C4-2B (cell line): ENCODE data around the gene AGBL1.

Experiments used
- H3K27ac ChIP-seq: fragments of 450-650 bp; 2 replicates; pipeline ENCODE4 v1.5.1; 2017
- ZFX ChIP-seq: fragments of 450-650 bp; IDR thresholded peaks from 2 replicates; pipeline ENCODE4 v1.6.1; 2017
- TF ChIP-seq, protein P1 (sequence below): fragments of 450-650 bp; conservative IDR thresholded peaks from 2 replicates; pipeline ENCODE4 v1.5.1; 2017; ENCODE audit warnings: mild to moderate bottlenecking

AGBL1 gene

DNA sequence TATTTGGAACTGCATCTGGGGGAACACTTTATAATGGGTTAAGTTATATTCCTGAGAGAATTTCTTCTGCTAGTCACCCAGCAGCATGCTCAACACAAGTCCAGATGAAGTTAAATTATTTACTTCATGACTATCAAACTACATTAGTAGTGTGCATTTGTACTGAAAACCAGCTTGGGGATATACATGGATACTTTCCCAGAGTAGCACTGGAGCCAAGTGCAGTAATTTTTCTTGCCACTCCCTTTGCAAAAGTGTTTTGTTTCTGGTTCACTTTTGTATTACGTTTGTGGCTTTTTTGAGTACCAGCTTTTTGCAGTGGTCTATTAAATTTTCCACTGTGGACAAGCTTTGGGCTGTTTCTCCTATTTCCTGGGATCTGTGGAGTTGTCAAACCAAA is 243.0 kb downstream of the AGBL1 start:
- H3K27ac ChIP-seq, result no peak overlapping the region
- TF ChIP-seq, protein P1, sequence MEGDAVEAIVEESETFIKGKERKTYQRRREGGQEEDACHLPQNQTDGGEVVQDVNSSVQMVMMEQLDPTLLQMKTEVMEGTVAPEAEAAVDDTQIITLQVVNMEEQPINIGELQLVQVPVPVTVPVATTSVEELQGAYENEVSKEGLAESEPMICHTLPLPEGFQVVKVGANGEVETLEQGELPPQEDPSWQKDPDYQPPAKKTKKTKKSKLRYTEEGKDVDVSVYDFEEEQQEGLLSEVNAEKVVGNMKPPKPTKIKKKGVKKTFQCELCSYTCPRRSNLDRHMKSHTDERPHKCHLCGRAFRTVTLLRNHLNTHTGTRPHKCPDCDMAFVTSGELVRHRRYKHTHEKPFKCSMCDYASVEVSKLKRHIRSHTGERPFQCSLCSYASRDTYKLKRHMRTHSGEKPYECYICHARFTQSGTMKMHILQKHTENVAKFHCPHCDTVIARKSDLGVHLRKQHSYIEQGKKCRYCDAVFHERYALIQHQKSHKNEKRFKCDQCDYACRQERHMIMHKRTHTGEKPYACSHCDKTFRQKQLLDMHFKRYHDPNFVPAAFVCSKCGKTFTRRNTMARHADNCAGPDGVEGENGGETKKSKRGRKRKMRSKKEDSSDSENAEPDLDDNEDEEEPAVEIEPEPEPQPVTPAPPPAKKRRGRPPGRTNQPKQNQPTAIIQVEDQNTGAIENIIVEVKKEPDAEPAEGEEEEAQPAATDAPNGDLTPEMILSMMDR, result no peak
- no peak for TF ChIP-seq ZFX

DNA sequence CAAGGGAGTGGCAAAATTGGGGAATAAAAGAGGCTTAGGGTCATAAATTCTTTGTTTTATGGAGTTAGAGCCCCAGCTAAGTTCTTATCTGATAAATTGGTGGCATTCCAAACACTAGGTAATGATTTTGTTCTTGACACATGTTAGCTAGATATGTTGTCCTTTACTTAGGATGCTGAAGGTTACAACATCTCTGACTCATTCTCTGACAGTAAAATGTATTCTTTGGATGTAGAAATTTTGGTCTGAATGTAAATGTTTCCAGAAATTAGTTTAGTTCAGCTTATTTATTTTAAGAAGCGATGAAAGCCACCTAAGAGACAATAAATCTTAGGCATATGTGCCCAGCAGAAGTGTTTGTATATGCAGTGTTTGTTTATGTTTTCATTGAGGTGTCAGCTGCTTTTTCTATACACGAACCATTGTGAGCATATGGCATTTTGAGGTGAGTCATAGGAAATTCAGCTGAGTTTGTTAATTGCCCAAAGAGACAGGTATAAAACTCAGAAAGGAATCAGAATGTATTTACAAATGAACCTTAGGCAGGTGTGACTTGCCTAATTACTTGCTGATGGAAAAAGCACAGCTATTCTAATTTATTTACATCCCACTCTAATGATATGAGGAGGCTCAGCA is 247.7 kb downstream of the AGBL1 start:
- no peak overlapping the region for H3K27ac ChIP-seq
- no peak for TF ChIP-seq ZFX
- TF ChIP-seq, protein P1, result no peak

DNA sequence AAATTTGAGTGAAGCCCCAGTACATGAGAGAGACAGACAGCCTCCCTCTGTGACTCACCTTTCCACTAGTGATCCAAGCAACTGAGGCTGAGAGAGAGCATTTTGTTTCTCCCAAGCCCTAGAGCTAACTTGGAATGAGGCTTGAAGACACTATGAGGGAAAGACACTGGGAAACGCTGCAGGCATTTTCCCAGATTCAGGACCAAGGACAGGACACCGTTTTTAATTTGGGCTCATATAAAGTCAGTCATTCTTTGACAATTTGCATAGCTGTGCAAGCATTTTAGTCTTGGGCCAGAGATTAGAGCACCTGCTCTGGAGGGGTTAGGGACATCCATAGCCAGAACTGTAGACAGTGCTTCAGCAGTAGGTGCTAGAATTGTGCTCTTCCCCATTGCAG is 249.0 kb downstream of the AGBL1 start:
- no peak overlapping the region for H3K27ac ChIP-seq

DNA sequence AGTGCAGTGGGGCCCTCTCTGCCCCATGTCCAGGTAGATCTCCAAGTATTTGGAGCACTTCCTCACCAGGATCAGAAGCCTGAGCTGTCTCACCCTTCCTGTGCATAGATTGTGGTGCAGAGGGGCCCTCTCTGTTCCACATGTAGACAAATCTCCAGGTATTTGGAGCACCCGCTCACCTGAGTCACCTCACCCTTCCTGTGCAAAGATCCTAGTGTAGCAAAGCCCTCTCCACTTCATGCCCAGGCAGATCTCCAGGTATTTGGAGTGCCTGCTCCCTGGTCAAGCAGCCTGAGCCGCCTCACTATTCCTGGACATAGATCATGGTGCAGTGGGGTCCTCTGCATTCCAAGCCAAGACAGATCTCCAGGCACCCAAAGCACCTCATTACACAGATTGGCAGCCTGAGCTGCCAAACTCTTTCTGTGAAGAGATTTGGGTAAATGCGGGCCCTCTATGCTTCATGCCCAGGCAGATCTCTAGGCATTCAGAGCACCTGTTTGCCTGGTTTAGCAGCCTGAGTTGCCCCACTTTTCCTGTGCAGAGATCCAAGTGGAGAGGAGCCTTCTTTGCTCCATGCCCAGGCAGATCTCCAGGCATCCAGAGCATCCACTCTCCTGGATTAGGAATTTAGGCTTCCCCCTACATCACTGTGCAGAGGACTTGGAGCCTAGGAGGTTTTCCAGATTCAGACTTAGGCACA is 249.8 kb downstream of the AGBL1 start:
- no peak overlapping the region for H3K27ac ChIP-seq
- TF ChIP-seq, protein P1, result no peak
- no peak for TF ChIP-seq ZFX

More for the DNA sequence above, 249.0 kb downstream of the AGBL1 start:
- no peak for TF ChIP-seq ZFX
- TF ChIP-seq, protein P1, result no peak

DNA sequence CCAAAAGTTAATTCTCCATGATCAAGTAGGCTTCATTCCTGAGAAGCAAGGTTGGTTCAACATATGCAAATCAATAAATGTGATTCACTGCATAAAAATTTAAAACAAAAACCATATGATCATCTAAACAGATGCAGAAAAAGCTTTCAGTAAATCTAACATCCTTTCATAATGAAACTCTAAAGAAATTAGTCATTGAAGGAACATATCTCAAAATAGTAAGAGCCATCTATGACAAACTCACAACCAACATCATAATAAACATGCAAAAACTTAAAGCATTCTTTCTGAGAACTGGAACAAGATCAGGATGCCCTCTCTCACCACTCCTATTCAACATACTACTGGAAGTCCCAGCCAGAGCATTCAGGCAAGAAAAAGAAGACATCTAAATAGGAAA is 254.1 kb downstream of the AGBL1 start:
- TF ChIP-seq, protein P1, result no peak
- no peak for TF ChIP-seq ZFX
- H3K27ac ChIP-seq, result no peak overlapping the region

DNA sequence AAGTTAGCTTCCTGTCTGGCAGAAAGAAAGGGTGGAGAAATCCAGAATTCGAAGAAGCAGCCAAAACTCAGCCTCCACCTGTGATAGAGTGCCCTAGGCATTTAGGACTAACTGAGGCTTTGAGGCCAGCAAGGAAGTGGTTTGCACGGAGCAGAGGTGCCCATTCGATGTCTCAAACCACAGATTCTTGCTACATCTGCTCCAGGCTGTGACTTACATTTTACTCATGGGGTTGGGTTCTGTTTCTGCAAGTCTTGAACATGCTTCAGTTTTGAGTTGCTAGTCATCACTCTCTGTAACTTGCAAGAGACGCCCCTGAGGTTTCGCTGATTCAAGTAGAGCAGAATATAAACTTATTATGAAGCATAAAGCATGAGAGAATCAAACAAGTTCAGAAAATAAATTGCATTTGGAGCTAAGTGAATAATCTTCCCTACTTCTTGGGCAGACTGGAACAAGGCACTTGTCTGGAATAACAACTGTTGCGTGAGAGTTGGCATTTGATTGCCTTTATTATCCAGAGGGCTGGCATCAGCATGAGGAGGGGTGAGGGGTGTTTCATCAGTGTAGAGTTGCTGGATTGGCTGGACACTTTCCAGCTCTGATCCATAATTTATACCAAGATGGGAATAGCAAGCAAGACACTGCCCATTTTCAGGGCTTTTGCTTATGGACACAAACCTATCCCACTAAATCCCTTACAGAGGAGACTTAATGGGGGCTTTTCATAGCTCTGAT is 256.5 kb downstream of the AGBL1 start:
- H3K27ac ChIP-seq, result no peak overlapping the region
- TF ChIP-seq, protein P1, result no peak

DNA sequence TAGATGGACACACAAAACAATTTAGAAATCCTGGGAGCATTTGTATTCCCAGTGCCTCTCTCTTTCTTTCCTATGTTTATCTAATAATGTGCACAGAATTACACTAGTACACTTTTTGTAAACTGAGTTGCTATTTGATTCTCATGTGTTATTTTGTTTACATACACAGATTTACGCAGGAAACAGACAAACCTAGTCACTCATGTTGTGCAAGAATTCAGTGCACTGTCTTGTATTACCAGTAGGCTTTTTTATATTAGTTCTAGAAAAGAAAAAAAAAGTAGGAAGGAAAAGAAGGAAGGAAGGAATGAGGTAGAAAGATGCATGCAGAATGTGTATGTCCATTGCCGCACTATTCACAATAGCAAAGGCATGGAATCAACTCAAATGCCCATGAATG is 257.4 kb downstream of the AGBL1 start:
- H3K27ac ChIP-seq, result no peak overlapping the region
- TF ChIP-seq, protein P1, result no peak
- no peak for TF ChIP-seq ZFX
